ENCODE results near the gene CDC42EP4. TPM values are rescaled to one million over a fixed set of nuclear protein-coding genes. Genes with fewer than 3 reads are reported as not detected.

Gene CDC42EP4
- total and polyA plus RNA-seq, 2 experiments from 2014 or later, result 4.4 to 19.9 TPM

GRCh38 chr17:73257516-73257915, 54.3 kb downstream of the CDC42EP4 start:
- Histone ChIP-seq H3K4me2 (no peak overlapping the region), H3K9me2 (ENCODE audit: insufficient read depth) (no peaks in the 10 kb centered on the region), H4K20me1 (replicated peaks; ENCODE audit: insufficient read depth) (no peaks in the 10 kb centered on the region), H3K27me3 (ENCODE audit: insufficient read depth) (no peaks in the 10 kb centered on the region), H3F3A (replicated peaks; ENCODE audit: low read depth) (peaks cover under 1% of the 10 kb centered on the region), H3K27ac (ENCODE audit: low read depth) (no peak overlapping the region), H2AFZ (no peak overlapping the region), H3K4me3 (no peak overlapping the region), H3K36me3 (ENCODE audit: insufficient read depth) (no peaks in the 10 kb centered on the region), H3K79me2 (replicated peaks; ENCODE audit: insufficient read depth) (no peaks in the 10 kb centered on the region), H3K4me1 (ENCODE audit: insufficient read depth) (peaks cover 14% of the 10 kb centered on the region)
- DNase-seq (ENCODE audit: low spot score) (no peak), ATAC-seq (no peak)
- Mint-ChIP-seq H3K36me3 (ENCODE audit: low read depth) (no peaks in the 10 kb centered on the region), H3K27ac (no peak overlapping the region), H3K4me3 (no peak overlapping the region), H3K4me1 (peaks cover 16% of the 10 kb centered on the region), H3K9me3 (no peaks in the 10 kb centered on the region), H3K27me3 (ENCODE audit: insufficient read depth, low read depth, poor library complexity) (peaks cover 6% of the 10 kb centered on the region)
- no peak for TF ChIP-seq EZH2 (IDR thresholded peaks at IDR 0.05; ENCODE audit: low read depth, unreplicated experiment)
- TF ChIP-seq CTCF (conservative IDR thresholded peaks at IDR 0.05; ENCODE audit: low read depth in 2 of 2), result no peak
- TF ChIP-seq REST (IDR thresholded peaks at IDR 0.05; ENCODE audit: unreplicated experiment), result no peak
- no peak for TF ChIP-seq POLR2AphosphoS5 (IDR thresholded peaks at IDR 0.05; ENCODE audit: low read depth)
- TF ChIP-seq ETS1 (IDR thresholded peaks at IDR 0.05), result no peak
- TF ChIP-seq STAT1 (IDR thresholded peaks at IDR 0.05; ENCODE audit: unreplicated experiment), result no peak
- no peak for TF ChIP-seq ZNF462 (CRISPR knock-in tag; IDR thresholded peaks at IDR 0.05)
- TF ChIP-seq JUNB (IDR thresholded peaks at IDR 0.05; ENCODE audit: unreplicated experiment), result no peak
- TF ChIP-seq CREB1 (CRISPR knock-in tag; IDR thresholded peaks at IDR 0.05; ENCODE audit: low read depth), result no peak
- no peak for TF ChIP-seq ZNF331 (CRISPR knock-in tag; IDR thresholded peaks at IDR 0.05; ENCODE audit: low read depth)
- TF ChIP-seq NANOG (IDR thresholded peaks at IDR 0.05; ENCODE audit: borderline replicate concordance), result no peak
- no peak for TF ChIP-seq EZH2phosphoT487 (IDR thresholded peaks at IDR 0.05; ENCODE audit: unreplicated experiment)
- TF ChIP-seq ZNF114 (CRISPR knock-in tag; IDR thresholded peaks at IDR 0.05), result no peak
